ENCODE data around the gene NEK5.

DNA sequence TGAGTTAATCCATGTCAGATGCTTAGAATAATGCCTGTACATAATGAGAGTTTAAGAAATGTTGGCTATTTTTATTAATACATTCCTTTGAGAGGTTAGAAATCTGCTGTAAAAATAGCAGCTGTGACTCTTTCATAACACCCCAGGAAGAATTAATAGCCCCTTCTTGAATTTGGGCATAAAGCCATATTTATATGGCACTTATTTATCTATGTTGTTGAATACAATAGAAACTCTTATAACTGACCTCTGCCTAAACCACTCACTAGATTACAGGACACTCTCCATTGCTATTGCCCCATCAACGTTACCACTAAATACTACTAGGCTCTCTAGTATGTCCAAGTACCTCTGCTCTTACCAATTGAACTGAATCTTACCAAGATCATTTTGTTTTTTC is 16.3 kb downstream of the NEK5 start:
- TF ChIP-seq, protein P1, sequence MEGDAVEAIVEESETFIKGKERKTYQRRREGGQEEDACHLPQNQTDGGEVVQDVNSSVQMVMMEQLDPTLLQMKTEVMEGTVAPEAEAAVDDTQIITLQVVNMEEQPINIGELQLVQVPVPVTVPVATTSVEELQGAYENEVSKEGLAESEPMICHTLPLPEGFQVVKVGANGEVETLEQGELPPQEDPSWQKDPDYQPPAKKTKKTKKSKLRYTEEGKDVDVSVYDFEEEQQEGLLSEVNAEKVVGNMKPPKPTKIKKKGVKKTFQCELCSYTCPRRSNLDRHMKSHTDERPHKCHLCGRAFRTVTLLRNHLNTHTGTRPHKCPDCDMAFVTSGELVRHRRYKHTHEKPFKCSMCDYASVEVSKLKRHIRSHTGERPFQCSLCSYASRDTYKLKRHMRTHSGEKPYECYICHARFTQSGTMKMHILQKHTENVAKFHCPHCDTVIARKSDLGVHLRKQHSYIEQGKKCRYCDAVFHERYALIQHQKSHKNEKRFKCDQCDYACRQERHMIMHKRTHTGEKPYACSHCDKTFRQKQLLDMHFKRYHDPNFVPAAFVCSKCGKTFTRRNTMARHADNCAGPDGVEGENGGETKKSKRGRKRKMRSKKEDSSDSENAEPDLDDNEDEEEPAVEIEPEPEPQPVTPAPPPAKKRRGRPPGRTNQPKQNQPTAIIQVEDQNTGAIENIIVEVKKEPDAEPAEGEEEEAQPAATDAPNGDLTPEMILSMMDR (IDR thresholded peaks at IDR 0.05; ENCODE audit: poor library complexity), result no peak
- TF ChIP-seq EZH2 (IDR thresholded peaks at IDR 0.05; ENCODE audit: borderline replicate concordance), result no peak
- TF ChIP-seq EZH2phosphoT487 (IDR thresholded peaks at IDR 0.05; ENCODE audit: low read depth, severe bottlenecking, unreplicated experiment), result no peak

Measured in hepatocyte (in vitro differentiated cells).